ENCODE measurements around the gene ADGRB2. TPM values are rescaled to one million over a fixed set of nuclear protein-coding genes. Genes with fewer than 3 reads are reported as not detected.

ADGRB2 gene
- total RNA-seq, 1 experiment from 2014 or later, result 10.9 TPM

DNA sequence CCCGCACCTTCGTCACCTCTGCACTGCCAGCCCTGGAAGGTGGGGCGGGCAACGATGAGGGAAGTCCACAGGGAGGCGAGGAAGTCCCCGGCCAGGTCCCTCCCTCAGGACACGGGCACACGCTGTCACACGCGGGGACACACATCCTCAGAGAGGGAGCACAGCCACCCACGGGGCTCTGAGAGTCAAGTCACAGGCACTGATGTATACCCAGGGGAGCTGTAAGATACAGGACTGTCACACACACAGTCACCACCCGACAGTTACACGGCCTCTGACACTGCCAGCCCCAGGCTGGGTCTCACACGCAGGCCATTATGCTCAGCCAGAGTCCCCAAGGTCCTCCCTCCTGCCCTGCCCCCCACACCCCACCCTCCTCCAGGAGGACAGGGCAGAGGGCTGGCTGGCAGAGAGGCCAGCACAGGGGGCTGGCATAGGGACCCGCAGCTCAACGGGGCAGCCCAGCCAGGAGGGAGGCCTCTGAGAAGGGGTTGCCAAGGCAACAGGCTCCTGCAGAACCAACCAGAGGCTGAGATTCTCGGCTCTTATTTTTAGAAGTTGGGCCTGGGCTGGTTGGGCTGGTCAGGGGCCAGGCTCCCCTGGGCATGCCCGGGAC, 17.7 kb upstream of the ADGRB2 start:
- Mint-ChIP-seq H3K9me3 (no peaks in the 10 kb centered on the region), H3K36me3 (ENCODE audit: insufficient read depth in 1 of 3, low read depth in 3 of 3) (no peaks in the 10 kb centered on the region), H3K4me1 (peaks cover 33 to 38% of the 10 kb centered on the region in 2 experiments), H3K27ac (peak overlapping the region; percentile 11 to 94 (median 90); a peak in 1 of 7 replicates), H3K27me3 (ENCODE audit: low read depth) (peaks cover 15% of the 10 kb centered on the region), H3K4me3 (peak overlapping the region in 1 of 2 experiments; percentile 58; a peak in 1 of 5 replicates)
- Histone ChIP-seq H2BK15ac (ENCODE audit: low read depth, low read length) (no peak overlapping the region), H3K79me1 (ENCODE audit: insufficient read depth, low read depth, low read length, poor library complexity, severe bottlenecking) (no peaks in the 10 kb centered on the region), H3K56ac (ENCODE audit: insufficient read length, low read depth, low read length) (no peak overlapping the region), H4K5ac (ENCODE audit: insufficient read length, low read depth, low read length) (no peak overlapping the region), H3T11ph (ENCODE audit: low read length) (no peak overlapping the region), H2BK120ac (ENCODE audit: low read depth, low read length, poor library complexity, severe bottlenecking) (no peak overlapping the region), H2BK5ac (ENCODE audit: insufficient read length, low read length) (no peak overlapping the region), H3K4me1 (ENCODE audit: insufficient read depth, low read length) (peaks cover 8% of the 10 kb centered on the region; the same call in 1 of the 2 replicates), H3K9me3 (ENCODE audit: control insufficient read depth, low read depth, low read length) (no peaks in the 10 kb centered on the region), H2AK5ac (ENCODE audit: insufficient read length, low read length) (no peak overlapping the region), H3K23me2 (ENCODE audit: insufficient read length, low read depth, low read length, poor library complexity, severe bottlenecking) (no peaks in the 10 kb centered on the region), H3K9ac (ENCODE audit: extremely low read depth, insufficient read length, low read length) (no peak overlapping the region), H3K79me2 (ENCODE audit: insufficient read depth, low read length) (no peaks in the 10 kb centered on the region), H3K27ac (ENCODE audit: insufficient read length, low read depth, low read length) (no peak overlapping the region), H3K4ac (ENCODE audit: low read depth, low read length) (no peak overlapping the region), H2BK12ac (ENCODE audit: insufficient read length, low read depth, low read length) (no peak overlapping the region), H3K18ac (ENCODE audit: insufficient read length, low read depth, low read length) (no peak overlapping the region), H3K23ac (ENCODE audit: insufficient read length, low read depth, low read length) (no peak overlapping the region), H4K8ac (replicated peaks; ENCODE audit: insufficient read length, low read depth, low read length) (no peak overlapping the region), H4K91ac (ENCODE audit: insufficient read length, low read depth, low read length) (no peak overlapping the region), H2BK20ac (ENCODE audit: low read depth, low read length, poor library complexity, severe bottlenecking) (no peak overlapping the region), H3K14ac (ENCODE audit: insufficient read depth, low read length) (0 out of 2 replicates have a peak overlapping the region, but pooled peaks have one; percentile 31), H2AFZ (ENCODE audit: low read length) (no peak overlapping the region), H3K27me3 (ENCODE audit: insufficient read depth, low read length) (no peaks in the 10 kb centered on the region), H3K4me2 (ENCODE audit: insufficient read depth, insufficient read length, low read length) (no peak overlapping the region), H4K20me1 (ENCODE audit: control insufficient read depth, insufficient read depth, insufficient read length) (no peaks in the 10 kb centered on the region)
- no CpG with 5 or more reads among the region's 18 CpGs for WGBS (ENCODE audit: extremely low coverage, insufficient read length, low lambda C conversion rate)
- no peak for TF ChIP-seq CTCF (conservative IDR thresholded peaks at IDR 0.05)
- DNase-seq, result no peak
